SKM-1 (cell line): Measurements from ENCODE around the gene SYPL1.
"Not testable (repeated sequence)": the region's sequence is repeated elsewhere in the genome, so short reads cannot be mapped to it uniquely, and the experiment has no call there.

Experiments
- DNase-seq: peaks from one replicate; lab custom pipeline; 2025; ENCODE audit not compliant: unreplicated experiment; lab: John Stamatoyannopoulos, UW

The SYPL1 gene

DNA sequence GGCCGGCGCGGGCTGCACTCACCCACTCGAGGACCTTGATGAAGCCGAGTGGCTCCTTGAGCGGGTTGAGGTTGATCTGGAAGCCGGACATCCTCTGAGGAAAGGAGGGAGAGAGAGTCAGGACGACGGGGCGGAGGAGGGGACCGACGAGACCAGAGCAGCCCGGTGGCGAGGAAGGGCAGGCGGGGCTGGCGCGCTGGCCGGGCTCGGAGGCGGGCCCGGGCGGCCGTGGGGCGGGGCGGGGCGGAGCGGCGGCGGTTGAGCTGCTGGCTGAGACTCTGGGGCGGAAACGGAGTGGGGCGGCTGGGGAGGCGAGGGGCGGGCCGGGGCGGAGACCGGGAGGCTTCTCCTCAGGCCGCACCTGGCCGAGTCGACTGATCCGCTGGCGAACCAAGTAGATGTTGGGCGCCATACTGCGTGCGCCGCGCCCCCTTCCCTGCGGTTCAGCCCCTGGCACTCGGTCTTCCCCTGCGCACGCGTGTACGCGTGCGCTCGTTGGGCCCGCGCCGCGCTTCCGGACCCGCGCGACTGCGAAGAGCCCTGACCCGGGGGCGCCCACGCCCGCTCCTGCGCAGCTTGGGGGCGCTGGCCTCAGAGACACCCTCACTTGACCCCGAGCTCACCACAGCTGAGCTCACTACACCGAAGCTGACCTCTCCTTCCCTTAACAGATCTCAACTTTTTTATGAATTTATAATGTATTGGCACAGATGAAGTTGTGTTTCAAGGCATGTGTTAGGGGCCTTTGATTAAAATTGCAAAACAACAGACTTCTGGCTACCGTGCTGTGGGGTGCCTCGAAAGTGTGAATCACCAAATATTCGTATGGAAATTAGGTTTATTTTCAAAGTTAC lies at the start of gene SYPL1:
TSS of gene SYPL1 (minus strand) at position 195 of the 854 bp plus-strand sequence. CDS start at position 91, 104 bp downstream.
- DNase-seq: peak; percentile 65

DNA sequence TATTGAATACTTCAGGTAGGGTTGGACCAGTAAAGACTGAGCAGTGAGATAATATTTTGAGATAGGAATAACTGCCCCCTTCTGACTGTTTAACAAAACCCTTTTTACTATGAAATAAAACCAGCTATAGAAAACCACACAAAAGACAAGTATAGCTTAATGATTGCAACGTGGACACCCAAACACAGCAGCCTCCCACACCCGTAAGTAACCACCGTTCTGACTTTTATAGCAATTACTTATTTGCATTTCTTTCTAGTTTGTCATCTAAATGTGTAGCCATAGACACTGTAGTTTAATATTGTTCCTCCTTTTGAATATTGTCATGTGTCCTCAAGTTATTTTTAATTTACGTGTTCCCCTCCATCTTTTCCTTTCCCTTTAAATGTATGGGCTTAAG lies 42.9 kb upstream of the SYPL1 start:
- DNase-seq: no peak

DNA sequence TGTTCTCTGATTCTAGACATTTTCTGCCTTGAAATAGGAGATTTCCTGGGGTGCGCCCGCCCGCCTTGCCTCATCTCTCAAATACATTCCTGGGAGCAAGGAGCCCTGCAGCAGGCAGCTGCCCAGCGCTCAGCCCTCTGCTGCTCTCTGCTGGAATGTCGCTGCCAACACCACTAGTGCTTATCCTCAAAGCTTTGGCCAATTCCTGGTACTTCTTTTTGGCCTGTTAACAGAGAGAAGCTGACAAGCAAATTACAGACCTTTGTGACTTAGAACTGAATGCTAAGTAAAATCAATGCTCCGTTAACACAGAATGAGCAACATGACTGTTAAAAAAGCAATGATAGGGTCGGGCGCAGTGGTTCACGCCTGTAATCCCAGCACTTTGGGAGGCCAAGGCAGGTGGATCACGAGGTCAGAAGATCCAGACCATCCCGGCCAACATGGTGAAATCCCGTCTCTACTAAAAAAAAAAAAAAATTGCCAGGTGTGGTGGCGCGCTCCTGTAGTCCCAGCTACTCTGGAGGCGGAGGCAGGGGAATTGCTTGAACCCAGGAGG lies 41.9 kb upstream of the SYPL1 start:
- DNase-seq: peak; percentile 47

DNA sequence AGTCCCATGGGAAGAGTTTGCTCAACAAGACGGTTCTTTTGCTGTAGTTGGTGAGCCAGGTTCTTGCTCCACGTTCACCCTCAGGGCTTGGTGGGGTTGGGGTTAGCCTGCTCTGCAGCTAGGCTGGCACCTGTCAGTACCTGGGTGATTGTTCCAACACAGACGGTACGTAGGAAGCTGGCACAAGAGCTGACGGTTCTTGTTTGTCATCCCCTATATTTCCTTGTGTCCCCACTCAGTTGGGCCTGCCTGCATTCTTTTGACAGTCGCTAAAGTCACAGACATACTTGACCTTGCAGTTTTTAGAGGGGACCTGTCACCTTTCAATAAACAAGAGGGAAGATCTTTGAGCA lies 40.2 kb upstream of the SYPL1 start:
- DNase-seq: no peak

DNA sequence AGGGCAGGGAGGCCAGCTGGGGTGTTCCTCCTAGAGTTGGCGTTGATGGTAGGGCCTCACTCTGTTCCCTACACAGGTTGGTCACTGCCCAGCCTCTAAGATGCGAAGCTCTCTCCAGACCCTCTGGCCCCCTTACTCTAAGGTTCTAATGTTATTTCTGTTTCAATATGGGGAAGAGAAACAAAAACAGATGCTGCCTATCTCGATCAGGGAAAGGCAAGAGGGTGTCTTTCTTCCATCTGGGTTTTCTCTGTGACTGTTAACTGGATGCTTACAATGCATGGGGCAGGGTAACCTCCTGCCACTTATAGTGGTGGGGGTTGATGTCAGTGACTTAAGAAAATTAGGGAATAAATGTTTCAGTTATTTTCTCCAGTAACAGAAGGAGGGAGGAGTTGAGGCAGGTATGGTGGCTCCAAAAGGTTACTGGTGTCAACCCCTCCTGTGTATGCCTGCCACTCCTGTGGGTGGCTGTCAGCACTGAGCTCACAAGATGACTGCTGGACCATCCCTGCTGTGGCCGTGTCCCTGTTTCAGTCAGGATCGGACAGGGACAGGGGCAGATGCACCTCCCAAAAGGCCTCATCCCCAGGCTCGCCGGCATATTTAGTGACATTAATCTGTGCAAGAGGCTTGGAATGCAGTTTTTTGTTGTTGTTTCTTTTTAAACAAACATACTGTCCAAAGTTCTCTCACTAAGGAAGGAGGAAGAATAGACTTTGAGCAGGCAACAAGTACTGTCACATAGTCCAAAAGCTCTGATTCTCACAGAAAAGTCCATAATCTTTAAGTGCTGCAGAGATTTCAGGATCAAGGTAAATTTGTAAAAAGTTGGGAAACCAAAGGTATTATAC lies 39.6 kb upstream of the SYPL1 start:
- no peak for DNase-seq

DNA sequence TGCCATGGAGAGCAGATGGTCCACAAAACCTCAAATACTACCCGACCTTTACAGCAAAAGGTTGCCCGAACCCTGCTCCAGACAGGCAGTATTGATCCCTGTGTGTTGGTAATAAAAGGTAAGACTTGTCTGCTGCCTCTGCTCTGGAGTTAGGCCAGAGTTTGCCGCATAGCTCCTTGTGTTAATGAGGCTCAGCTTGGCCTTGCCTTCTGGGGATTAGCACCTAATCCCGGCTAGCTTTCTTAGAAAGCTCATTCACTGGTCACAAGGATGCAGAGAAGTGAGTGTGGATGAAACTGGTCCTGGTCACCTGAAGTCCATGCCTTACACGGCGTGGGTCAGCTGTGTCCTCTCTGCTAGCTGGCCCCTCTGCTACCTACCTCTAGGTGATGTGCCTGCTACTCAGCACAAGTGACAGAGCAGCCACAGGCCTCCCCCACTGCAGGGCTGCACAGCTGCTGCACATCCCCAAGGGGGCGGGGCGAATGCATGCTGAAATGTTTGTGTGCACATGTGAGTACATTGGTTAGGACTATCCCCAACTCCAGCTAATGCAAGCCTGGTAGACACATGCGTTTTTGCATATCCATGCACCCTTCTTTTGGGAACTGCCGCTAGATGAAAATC lies 31.7 kb upstream of the SYPL1 start:
- no peak for DNase-seq

DNA sequence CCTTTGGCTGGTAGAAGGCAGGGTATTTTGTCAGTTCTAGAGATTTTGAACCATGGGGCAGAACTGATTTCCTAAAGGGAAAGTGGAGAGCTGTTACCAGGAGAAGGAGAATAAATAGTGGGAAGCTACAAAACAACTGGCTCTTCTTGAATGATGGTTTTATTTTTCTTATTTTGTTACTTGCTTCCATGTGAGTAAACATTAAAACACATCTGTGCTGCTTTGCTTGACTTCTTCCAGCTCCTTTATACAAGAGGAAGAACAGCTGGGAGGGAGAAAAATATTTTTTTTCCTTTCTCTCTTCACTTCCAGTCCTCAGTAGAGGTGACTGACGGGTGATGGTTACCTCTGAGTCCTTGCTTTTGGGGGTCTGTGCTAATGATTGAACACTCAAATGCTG lies 30.0 kb upstream of the SYPL1 start:
- DNase-seq: no peak

DNA sequence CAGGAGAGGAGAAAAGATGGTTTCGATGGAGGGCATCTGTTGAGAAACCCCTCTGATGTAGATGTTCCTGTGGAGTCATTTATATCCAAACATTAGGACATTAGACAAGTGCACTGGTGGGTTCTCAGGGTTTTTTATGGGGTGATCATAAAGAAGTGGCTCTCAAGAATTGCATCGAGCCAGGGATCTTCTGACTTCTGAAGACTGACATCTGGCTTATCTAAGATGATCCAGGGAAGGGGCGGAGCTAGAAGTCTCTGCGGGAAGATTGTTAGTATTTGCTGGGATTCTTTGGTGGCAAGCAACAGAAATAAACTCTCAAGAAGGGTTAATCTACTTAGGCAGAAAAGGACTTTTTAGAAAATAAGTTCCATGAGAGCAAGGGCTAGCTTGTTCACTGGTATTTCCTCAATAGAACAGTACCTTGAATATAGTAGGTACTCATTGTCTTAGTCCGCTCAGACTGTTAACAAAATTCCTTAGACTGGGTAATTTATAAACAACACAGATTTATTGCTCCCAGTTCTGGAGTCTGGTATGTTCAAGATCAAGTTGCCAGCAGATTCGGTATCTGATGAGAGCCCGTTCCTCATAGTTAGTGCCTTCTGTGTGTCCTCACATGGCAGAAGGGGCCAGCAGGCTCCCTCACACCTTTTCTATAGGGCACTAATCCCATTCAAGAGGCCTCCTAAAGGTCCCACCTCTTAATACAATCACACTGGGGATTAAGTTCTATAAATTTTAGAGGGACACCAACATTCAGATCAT lies 28.5 kb upstream of the SYPL1 start:
- DNase-seq: no peak

DNA sequence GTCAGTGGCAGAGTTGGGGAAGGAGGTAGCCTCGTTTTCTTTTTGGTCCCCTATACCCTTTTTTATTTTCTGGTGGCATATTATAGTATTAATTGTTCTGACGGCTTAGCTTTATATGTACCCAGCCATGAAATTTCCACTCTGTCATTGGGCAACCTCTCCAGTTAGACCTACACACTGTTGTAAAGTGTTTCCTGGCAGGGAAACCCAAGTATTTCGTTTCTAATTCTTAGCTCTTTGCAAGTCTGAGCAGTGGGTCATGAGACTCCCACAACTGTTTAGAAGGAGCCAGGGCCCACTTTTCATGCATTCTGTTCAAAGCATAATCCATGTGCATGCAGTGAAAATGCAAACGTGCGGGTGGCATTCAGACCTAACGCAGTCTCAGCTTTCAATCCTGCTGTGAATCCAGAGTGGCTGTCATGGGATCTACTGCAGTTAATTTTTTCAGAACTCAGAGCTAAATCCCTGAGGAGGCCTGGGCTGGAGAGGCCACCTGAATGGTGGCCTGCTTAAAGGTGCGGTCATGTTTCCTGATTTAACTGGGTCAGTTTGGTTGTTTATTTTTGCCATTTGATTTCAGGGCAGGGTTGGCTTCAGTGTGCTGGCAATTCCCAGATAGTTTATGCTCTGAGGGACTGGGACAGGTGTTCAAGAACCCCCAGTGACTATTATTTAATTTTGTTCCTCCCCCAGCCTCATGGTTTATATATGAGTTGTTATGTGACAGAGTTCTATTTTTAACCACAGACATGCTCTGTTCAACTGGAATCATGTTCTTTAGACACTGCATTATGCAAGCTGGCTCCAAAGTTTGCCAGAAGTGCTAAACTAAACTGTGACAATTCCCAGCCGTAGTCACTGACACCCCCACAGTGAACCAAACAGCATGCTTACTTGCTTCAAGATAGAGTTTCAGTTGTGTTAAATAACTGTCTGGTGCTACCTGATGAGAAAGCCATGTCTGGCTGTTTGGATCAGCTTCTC lies 27.4 kb upstream of the SYPL1 start:
- no peak for DNase-seq

DNA sequence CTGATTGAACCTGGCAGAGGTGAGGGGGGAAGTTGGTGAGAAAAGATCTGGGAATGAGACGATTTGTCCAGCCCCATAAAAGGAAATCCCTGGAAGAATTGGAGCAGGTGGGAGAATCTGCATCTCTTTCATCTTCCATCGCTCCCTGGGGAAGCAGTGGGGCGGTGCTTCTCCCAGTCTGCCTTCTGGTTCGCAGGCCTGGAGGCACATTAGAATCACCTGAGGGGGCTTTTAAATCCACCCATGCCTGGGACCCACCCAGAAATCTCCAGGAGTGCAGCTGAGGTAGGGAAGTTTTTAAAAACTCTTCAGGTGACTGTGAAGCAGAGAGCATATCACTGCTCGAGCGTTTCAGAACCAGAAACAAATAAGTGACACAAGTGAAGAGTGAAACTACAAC lies 26.7 kb upstream of the SYPL1 start:
- DNase-seq: no peak

DNA sequence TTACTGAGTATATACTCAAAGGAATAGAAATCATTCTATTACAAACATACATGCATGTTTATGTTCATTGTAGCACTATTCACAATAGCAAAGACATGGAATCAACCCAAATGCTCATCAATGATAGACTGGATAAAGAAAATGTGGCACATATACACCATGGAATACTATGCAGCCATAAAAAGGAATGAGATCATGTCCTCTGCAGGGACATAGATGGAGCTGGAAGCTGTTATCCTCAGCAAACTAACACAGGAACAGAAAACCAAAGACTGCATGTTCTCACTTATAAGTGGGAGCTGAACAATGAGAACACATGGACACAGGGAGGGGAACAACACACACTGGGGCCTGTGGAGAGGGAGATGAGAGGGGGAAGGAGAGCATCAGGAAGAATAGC lies 26.1 kb upstream of the SYPL1 start:
- not testable (repeated sequence) for DNase-seq

DNA sequence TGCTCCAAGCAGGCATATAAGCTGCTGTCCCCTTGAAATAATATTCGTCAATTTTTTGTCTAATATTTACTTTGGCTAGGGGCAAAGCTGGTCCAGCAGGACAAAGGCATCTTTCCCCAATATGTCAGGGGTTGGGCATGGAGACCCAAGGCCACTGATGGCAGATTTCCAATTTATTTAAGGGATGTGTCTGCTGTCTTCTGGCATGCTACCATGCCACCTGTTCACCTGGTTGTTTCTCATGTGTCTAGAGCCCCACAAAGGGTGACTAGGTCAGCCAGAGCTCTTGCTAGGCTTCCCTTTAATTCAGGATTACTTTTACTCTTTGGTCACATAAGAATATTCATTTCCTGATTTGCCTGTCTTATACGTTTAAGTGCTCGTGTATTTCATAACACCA lies 22.1 kb upstream of the SYPL1 start:
- no peak for DNase-seq

DNA sequence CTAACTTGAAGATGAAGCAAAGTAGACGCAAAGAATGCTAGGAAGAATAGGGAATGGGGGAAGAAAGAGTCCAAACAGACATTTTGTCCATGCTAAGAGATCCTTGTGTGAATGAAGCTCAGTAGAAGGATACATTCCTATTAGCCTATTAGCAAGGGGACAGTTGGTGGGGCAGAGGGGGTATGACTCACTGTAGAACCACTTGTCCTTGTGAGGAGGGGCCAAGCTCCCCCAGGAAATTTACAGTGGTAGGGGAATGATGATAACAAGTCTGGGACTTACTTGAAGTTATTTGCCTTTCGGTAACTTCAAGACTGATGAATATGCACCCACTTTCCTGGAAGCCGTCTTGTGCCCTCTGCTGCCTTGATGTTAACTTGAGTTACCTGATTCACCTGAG lies 17.2 kb upstream of the SYPL1 start:
- DNase-seq: no peak

DNA sequence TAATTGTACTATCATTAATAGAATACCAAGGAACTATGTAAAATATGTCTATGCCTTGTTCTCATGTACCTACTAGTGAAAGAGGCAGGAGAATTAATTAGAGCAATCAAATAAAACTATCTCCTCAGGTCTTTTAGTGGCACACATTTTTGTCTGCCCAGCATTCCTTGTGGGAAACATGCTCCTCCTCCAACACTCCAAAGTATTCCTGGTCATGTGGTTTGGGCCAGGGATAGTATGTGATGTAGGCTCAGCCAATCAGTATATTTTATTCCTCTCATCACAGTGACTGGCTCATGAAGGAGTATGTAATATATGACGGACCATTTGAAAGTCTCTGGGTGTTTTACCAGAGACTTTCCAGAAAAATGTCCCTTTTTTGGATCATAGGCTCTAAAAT lies 16.7 kb upstream of the SYPL1 start:
- no peak for DNase-seq

DNA sequence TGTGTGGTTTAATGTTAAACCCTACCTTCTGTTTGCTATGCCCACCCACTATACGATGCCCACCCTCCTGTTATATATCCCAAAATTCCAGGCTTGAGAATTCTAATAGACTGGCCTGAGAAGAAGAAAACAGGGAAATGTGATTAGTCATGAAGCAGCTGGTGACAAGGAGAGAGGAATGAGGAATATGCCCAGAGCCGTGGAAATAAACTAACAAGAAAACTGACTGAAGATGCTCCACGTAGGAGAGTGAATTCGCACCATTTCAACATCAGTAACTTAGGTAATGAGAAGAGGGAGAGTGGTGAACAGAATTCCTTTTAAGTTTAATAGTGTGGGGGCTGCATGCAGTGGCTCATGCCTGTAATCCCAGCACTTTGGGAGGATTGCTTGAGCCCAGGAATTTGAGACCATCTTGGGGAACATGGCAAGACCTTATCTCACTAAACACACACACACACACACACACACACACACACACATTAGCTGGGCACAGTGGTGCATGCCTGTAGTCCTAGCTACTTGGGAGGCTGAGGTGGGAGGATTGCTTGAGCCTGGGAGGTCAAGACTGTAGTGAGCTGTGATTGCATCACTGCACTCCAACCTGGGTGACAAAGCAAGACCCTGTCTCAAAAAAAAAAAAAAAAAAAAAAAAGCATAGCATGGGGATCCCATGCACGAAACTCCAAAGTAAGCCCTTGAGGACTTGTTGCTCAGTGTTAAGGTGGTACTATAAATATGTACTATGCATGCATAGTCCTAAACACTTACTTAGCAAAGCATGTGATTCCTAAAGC lies 16.1 kb upstream of the SYPL1 start:
- no peak for DNase-seq

DNA sequence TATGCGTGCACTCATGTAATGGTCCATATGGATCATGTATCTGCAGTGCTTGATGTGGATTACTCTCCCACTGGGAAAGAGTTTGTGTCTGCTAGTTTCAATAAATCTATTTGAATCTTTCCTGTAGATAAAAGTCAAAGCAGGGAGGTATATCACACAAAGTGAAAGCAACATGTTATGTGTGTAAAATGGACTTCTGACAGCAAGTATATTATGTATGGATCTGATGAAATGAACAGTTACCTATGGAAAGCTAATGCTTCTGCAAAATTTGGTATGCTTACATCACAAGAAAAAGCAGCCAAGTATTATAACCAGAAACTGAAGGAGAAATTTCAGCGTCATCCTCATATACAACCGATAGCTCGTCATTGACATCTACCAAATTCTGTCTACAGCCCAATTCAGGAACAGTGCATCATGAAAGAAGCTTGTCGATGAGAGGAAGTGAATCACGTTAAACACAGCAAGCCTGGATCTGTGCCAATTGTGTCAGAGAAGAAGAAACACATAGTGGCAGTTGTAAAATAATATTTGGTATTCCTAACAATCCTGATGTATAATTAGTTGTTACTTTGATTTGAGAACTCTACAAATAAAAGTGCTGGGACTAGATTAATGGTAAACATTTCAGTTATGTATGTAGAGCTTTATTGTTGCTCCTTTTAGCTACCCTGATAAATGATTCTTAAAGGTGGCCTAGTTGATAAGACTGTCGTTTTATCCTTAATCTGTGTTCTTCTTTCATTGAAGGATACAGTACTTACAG lies 14.2 kb upstream of the SYPL1 start:
- DNase-seq: no peak

DNA sequence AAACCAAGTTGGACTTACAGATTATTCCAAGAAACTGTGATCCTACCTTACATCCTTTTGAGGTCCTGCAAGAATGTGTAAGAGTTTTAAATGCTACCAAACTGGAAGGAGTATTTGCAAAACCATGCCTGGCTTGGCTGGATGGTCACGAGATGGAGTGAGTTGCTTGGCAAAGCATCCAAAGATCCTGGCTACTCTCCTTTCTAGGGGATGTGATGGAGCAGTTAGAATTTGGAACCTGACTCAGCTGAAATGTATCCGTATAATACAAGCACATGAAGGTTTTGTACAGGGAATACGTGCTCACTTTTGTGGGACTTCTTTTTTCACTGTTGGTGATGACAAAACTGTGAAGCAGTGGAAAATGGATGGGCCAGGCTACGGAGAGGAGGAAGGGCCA lies 13.3 kb upstream of the SYPL1 start:
- DNase-seq: no peak

DNA sequence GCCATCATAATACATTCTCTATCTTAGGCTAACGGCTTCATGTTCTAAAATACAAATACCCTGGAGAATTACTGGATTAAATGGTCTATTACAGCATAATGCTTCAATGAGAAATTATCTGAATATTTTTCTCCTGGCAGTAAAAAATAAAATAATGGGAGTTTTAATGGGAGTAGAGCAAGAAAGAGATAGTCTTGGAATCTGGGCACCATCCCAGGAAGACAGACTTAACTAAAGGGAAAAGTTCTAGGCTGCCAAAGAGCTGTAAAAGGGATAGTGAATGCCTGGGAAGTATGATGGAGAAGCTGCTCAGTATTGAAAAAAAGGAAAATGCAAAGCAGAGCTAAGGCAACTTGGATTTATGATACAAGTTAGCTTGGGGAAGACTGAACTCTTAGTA lies 12.1 kb upstream of the SYPL1 start:
- no peak for DNase-seq
